Esophagus (tissue), 2 donors: ENCODE measurements around the gene ACTN2. TPM values are rescaled to one million over a fixed set of nuclear protein-coding genes. Genes with fewer than 3 reads are reported as not detected.

Experiments
- H3K27ac ChIP-seq, 2 donors: one replicate each; pipeline ENCODE4 v1.5.1; 2013; ENCODE audit warnings: low read depth in 2 of 2, mild to moderate bottlenecking in 2 of 2, inconsistent platforms in 1 of 2, low read length in 1 of 2, moderate library complexity in 1 of 2
- H3K27me3 ChIP-seq, 2 donors: one replicate each; pipeline ENCODE4 v1.6.1; 2013; ENCODE audit warnings: low read length in 2 of 2, control low read depth in 1 of 2, mild to moderate bottlenecking in 1 of 2; ENCODE audit not compliant: insufficient read depth in 2 of 2, control insufficient read depth in 1 of 2
- H3K36me3 ChIP-seq, 2 donors: one replicate each; pipeline ENCODE4 v1.6.1; 2013; ENCODE audit warnings: low read length in 1 of 2; ENCODE audit not compliant: control insufficient read depth in 2 of 2, insufficient read depth in 2 of 2
- H3K4me1 ChIP-seq, 2 donors: one replicate each; pipeline ENCODE4 v1.6.1; 2013; ENCODE audit warnings: low read length in 1 of 2; ENCODE audit not compliant: control insufficient read depth in 2 of 2, insufficient read depth in 2 of 2
- H3K4me3 ChIP-seq, 2 donors: one replicate each; pipeline ENCODE4 v1.5.1; 2013; ENCODE audit warnings: low read length in 2 of 2, mild to moderate bottlenecking in 2 of 2, low read depth in 1 of 2, moderate library complexity in 1 of 2
- H3K9me3 ChIP-seq, 2 donors: one replicate each; pipeline ENCODE4 v1.6.1; 2013; ENCODE audit warnings: mild to moderate bottlenecking in 2 of 2, low read depth in 1 of 2, low read length in 1 of 2, moderate library complexity in 1 of 2; ENCODE audit not compliant: control insufficient read depth in 2 of 2, insufficient read depth in 1 of 2
- WGBS, 2 donors: extraction: QIAGEN DNeasy Blood & Tissue Kit; methylation state at CpG; one replicate each; pipeline ENCODE4 v1.1.7; 2013; 5-methylcytosine and 5-hydroxymethylcytosine counted together
- polyA plus RNA-seq, 2 donors: library from polyadenylated mRNA; stranded (reverse); fragments of 200-250 nt; gene quantifications; one replicate each; pipeline ENCODE4 v1.2.3, GENCODE V29; 2013
- donor health status: healthy with polysubstance abuse.
- donor health status: Bipolar disorder and iron deficiency.

Gene ACTN2
- polyA plus RNA-seq, 2 donors, result 0.59 to 0.75 TPM

DNA sequence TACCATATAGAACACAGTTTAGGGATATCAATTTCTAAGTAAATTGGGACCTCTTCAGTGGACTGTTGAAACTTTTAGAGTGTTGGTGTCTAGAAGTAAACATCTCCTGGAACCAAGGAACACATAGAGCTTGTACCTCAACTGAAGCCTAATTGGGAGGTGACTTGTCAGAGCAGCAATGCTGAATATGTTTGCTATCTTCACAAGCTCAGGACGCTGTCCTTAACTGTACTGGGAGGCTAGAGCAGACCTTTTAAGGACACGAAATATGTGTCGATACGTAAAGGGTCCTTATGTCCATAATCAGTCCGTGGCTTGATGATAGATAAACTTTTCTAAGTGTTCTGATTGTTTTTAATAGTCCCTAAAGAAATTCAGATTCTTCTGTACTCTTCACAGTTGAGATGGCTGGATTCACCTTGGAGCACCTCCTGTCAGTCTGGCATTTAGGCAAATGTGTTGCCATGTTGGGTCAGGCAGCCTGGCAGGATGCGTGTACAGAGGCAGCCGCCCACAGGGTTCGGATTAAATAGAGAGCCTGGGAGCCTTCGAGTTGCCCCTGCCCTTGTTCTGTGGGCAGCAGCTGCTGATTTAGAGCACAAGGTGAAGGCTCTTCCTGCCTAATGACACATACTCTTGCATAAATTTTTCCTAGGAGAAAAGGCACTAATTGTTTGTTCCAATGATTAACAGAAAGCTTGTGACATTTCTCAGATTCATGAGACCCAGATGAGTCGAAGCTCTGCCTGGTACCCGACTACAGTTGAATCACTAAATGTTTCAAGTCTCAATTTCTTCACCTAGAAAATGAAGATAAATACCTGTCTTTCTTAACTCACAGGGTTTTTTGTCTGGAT is 3.6 kb downstream of the ACTN2 start:
- Histone ChIP-seq H3K27ac (no peak overlapping the region), H3K27me3 (no peaks in the 10 kb centered on the region), H3K9me3 (no peaks in the 10 kb centered on the region), H3K4me1 (peaks cover 6% of the 10 kb centered on the region in 2 donors), H3K36me3 (no peaks in the 10 kb centered on the region), H3K4me3 (no peak overlapping the region)
- 77 to 85% methylated on average over 11 of the region's 11 CpGs for WGBS, 2 donors

GRCh38 chr1:236691348-236691747 is 5.0 kb downstream of the ACTN2 start:
- Histone ChIP-seq H3K36me3 (no peaks in the 10 kb centered on the region), H3K4me3 (no peak overlapping the region), H3K27me3 (no peaks in the 10 kb centered on the region), H3K4me1 (peaks cover 6% of the 10 kb centered on the region in 2 donors), H3K27ac (no peak overlapping the region), H3K9me3 (no peaks in the 10 kb centered on the region)
- 89 to 91% methylated on average over 5 of the region's 5 CpGs for WGBS, 2 donors

- H3K36me3 ChIP-seq, result no peaks in the 10 kb centered on the region
- H3K4me3 ChIP-seq, result no peak overlapping the region
- H3K27ac ChIP-seq, result no peak overlapping the region
- no peaks in the 10 kb centered on the region for H3K9me3 ChIP-seq
- no peaks in the 10 kb centered on the region for H3K4me1 ChIP-seq
- whole genome bisulfite sequencing, 2 donors, result 66% methylated on average over 3 of the region's 3 CpGs
- no peaks in the 10 kb centered on the region for H3K27me3 ChIP-seq
Measured at GRCh38 chr1:236692128-236692527, 5.8 kb downstream of the ACTN2 start.

DNA sequence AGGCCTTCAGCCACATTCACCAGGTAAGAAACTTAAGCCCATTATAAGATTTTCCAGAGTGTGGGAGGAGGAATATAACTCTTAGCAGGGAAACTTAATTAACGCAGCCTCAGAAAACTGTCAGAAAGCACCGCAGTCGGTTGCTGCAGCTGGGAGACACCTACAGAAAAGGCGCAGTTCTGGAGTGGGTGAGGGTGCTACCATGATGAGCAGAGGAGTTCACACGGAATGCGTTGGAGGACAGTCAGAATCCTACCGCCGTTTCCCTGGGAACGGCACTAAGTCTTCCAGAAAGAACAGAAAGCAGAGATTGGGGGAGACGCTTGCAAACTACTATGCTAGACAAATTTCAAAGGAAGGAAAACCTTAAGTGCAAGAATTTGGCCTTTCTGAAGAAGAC is 6.4 kb downstream of the ACTN2 start:
- Histone ChIP-seq H3K27ac (no peak overlapping the region), H3K27me3 (no peaks in the 10 kb centered on the region), H3K4me1 (no peaks in the 10 kb centered on the region), H3K4me3 (no peak overlapping the region), H3K9me3 (no peaks in the 10 kb centered on the region), H3K36me3 (no peaks in the 10 kb centered on the region)
- 87 to 91% methylated on average over 10 of the region's 10 CpGs for WGBS, 2 donors

- Histone ChIP-seq H3K27ac (no peak overlapping the region), H3K36me3 (no peaks in the 10 kb centered on the region), H3K27me3 (no peaks in the 10 kb centered on the region), H3K9me3 (no peaks in the 10 kb centered on the region), H3K4me3 (no peak overlapping the region), H3K4me1 (no peaks in the 10 kb centered on the region)
- WGBS, 2 donors, result 75 to 81% methylated on average over 6 of the region's 6 CpGs
Measured at GRCh38 chr1:236699366-236699765, 13.1 kb downstream of the ACTN2 start.

DNA sequence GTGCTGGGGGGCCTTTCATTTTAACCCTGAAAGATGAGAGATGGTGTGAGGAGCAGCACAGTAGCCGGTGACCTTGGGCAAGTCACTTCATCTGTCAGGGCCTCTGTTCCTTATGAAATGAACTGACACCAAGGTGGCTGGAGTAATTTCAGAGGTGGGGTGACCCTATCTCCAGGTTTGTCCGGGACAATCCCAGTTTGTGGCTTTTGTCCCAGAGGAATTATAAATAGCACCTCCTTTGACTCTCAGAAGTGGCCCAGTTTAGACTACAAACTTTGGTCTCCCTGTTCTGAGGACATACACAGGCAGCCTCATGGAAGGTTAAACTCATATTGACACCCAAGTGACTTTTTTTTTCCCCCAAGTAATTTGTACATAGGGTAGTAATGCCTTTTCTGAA is 14.6 kb downstream of the ACTN2 start:
- Histone ChIP-seq H3K27ac (no peak overlapping the region), H3K27me3 (no peaks in the 10 kb centered on the region), H3K4me1 (no peaks in the 10 kb centered on the region), H3K36me3 (no peaks in the 10 kb centered on the region), H3K4me3 (no peak overlapping the region), H3K9me3 (no peaks in the 10 kb centered on the region)
- WGBS, 2 donors, result 63 to 79% methylated on average over 2 of the region's 2 CpGs

DNA sequence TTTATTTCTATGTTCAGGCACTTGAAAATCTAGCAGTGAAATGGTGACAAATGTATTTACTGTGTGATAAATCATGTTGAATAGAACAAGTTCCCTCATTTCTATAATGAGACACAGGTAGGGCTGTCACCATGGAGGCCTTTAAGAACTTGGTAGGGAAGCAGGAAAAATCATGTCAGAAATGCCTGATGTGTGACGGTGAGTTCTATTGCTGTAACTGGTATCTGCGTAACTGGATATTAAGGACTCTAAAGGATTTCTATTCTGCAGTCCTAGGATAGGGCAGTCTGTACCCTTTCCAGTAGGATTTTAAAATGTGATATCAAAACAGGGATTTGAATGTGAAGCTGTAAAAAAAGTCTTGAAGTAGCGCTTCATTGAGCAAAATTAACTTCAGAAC is 15.5 kb downstream of the ACTN2 start:
- WGBS, 2 donors, result 88 to 90% methylated on average over 3 of the region's 3 CpGs
- no peaks in the 10 kb centered on the region for H3K4me1 ChIP-seq
- H3K27me3 ChIP-seq, result no peaks in the 10 kb centered on the region
- no peaks in the 10 kb centered on the region for H3K36me3 ChIP-seq
- H3K9me3 ChIP-seq, result no peaks in the 10 kb centered on the region
- H3K27ac ChIP-seq, result no peak overlapping the region
- no peak overlapping the region for H3K4me3 ChIP-seq

DNA sequence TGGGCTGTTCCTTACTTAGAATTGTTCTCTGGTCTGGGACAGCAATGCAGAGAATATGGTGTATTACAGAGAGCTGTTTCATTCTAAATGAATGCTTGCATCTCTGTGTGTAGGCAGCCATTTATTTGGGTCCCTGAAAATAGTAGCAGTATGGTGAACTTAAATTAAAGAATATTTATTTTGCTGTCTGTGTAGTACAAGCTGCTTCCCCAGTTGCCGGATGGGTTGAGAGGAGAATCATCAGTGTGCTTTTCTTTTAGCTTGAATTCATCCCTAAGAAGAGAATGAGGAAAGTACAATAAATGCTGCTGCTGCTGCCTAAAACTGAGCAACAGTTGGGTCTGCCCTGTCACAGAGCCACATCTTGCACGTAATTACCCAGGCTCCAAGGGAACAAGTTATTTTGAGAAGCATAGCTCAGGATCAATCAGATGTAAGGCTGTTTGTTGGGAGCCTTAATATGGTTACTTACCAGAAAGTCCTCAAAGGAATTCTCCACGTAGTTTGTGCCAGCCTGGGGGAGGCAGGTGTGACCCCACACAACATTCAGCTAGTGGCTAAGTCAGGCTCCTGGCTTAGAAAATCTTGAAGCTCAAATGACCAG is 16.6 kb downstream of the ACTN2 start:
- H3K27me3 ChIP-seq, result no peaks in the 10 kb centered on the region
- H3K9me3 ChIP-seq, result no peaks in the 10 kb centered on the region
- WGBS, 2 donors, result 80 to 81% methylated on average over 3 of the region's 3 CpGs
- H3K4me1 ChIP-seq, result no peaks in the 10 kb centered on the region
- no peak overlapping the region for H3K4me3 ChIP-seq
- no peaks in the 10 kb centered on the region for H3K36me3 ChIP-seq
- no peak overlapping the region for H3K27ac ChIP-seq

DNA sequence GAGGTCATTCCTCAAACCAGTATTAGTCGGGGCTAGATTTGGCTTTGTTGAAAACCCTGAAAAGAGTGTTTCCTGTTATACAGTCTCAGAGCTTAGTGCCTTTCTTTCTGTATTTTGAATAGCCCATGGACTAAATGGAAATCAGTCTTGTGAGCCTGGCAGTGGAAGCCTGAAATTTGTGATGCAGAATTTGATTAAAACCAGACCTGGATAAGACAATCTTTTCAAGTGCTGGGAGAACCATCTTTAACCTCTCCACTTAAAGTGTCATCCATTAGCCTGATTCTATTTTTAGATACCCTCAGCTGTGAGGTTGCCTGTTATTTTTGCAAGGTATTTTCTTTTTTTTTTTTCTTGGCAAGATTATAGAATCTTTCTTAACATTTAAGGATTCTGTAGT is 19.5 kb downstream of the ACTN2 start:
- WGBS, 2 donors, result 55 to 57% methylated on average over 1 of the region's 1 CpG
- Histone ChIP-seq H3K4me1 (no peaks in the 10 kb centered on the region), H3K27ac (no peak overlapping the region), H3K27me3 (no peaks in the 10 kb centered on the region), H3K36me3 (no peaks in the 10 kb centered on the region), H3K4me3 (no peak overlapping the region), H3K9me3 (no peaks in the 10 kb centered on the region)

GRCh38 chr1:236706183-236706582 is 19.9 kb downstream of the ACTN2 start:
- 71 to 93% methylated on average over 1 of the region's 1 CpG for WGBS, 2 donors
- Histone ChIP-seq H3K27ac (no peak overlapping the region), H3K4me3 (no peak overlapping the region), H3K9me3 (no peaks in the 10 kb centered on the region), H3K27me3 (no peaks in the 10 kb centered on the region), H3K36me3 (no peaks in the 10 kb centered on the region), H3K4me1 (no peaks in the 10 kb centered on the region)
